Inflammatory macrophage treated with lipopolysaccharide for 4 hours (primary cell): ENCODE results near the gene RPUSD1.

ENCODE experiments used
- DNase-seq: peaks from one replicate; pipeline ENCODE4 v3.0.0-alpha.2; 2020

Gene RPUSD1

GRCh38 chr16:798666-799065 is 10.5 kb upstream of the RPUSD1 start:
- DNase-seq = no peak

GRCh38 chr16:797686-798085 is 9.5 kb upstream of the RPUSD1 start:
- no peak for DNase-seq

DNA sequence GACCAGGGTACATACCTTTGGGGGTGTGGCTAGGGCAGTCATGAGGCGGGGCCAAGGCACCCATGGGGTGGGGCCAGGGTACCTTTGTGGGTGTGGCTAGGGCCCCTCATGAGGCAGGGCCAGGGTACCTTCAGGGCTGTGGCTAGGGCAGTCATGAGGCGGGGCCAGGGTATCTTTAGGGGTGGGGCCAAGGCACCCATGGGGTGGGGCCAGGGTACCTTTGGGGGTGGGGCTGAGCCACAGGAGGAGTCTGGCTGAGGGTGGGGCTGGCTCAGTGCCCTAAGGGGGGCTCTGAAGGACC is 8.9 kb upstream of the RPUSD1 start:
- DNase-seq = no peak

DNA sequence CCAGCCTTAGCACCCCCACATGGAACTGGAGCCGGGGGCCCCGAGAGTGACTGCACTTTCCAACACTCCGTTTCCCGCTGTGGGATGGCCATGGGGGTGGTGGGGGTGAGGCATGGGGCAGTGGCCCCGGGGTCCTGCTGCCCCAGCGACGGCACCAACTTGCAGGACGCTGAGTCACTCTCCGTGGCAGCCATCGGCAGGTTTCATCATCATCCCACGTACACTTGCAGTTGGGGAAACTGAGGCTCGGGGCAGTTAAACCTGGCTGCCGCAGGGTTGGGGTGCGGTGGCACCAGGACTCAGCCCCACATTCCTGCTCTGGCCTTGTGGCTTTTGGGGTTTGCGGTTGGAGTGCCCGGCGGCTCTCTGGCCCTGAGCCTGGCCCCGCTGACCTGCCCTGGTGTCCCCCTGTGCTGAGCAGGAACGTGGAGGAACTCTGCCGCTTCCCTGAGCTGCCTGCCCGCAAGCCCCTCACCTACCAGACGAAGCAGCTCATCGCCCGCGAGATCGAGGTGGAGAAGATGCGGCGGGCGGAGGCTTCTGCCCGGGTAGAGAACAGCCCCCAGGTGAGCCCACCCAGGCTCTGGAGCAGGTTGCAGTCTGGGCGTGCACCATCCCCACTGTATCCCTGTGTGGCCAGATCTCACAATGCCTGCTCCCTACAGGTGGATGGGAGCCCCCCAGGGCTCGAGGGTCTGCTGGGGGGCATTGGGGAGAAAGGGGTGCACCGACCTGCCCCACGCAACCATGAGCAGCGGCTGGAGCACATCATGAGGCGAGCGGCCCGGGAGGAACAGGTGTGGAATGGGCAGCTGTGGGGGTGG is 8.3 kb upstream of the RPUSD1 start:
- DNase-seq = no peak

DNA sequence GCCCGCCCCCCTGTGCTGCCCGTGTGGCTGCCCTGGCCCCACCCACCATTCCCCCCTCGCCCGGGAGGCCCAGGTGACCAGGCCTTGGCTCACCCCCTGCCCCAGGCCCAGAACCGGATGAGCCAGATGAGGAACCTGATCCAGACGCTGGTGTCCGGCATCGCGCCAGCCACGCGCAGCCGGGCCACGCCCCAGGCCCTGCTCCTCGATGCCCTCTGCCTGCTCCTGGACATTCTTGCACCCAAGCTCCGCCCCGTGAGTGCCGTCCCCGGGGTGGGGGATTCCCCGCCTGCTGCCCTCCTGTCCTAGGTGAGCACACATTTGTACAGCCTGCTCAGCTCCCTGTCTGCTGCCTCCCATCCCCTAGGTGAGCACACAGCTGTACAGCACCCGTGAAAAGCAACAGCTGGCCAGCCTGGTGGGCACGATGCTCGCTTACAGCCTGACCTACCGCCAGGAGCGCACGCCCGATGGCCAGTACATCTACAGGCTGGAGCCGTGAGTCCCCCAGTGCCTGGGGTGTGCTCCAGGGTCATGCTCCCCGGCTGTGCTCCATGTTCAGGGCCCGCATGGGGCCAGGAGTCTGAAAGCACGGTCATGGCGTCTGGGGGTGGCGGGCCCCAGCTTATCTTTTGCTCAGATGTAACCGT is 7.5 kb upstream of the RPUSD1 start:
- no peak for DNase-seq

- no peak for DNase-seq
Observed at GRCh38 chr16:794853-795466, 6.8 kb upstream of the RPUSD1 start.

DNA sequence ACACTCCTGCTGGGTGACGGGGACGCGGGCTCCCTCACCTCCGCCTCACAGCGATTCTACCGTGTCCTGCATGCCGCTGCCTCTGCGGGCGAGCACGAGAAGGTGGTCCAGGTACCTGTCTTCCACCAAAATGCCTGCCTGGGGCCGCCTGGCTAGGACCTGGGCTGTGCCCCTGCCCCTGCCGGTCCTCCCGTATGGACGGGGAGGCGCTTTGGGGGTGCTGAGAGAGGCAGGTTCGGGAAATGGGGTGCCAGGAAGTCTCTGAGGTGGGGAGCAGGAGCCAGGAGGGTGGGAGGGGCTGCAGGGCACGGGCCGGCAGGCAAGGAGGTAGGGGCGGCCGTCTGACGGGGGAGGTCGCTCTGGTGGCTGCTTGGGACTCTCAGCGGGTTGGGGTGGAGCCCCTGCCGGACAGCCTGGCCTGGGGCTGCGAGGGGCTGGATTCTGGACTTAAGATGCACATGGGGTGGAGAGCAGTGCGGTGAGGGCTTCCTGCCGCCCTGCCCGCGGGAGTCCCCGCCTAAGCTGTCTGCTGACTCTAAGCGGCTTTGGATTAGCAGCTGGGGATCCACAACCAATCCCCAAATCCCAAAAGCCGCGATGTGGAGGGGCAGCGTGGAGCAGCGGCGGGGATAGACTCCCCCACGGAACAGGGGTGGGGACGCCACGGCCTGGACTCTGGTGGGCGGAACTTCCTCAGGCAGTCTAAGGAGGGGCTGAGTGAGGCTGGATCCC is 6.1 kb upstream of the RPUSD1 start:
- no peak for DNase-seq

GRCh38 chr16:793414-793813 is 5.2 kb upstream of the RPUSD1 start:
- no peak for DNase-seq

GRCh38 chr16:792221-792995 is 4.2 kb upstream of the RPUSD1 start:
- no peak for DNase-seq

- no peak for DNase-seq
Observed at GRCh38 chr16:791131-791530, 3.0 kb upstream of the RPUSD1 start.

GRCh38 chr16:790086-790485 is 1.9 kb upstream of the RPUSD1 start:
- DNase-seq = no peak

DNA sequence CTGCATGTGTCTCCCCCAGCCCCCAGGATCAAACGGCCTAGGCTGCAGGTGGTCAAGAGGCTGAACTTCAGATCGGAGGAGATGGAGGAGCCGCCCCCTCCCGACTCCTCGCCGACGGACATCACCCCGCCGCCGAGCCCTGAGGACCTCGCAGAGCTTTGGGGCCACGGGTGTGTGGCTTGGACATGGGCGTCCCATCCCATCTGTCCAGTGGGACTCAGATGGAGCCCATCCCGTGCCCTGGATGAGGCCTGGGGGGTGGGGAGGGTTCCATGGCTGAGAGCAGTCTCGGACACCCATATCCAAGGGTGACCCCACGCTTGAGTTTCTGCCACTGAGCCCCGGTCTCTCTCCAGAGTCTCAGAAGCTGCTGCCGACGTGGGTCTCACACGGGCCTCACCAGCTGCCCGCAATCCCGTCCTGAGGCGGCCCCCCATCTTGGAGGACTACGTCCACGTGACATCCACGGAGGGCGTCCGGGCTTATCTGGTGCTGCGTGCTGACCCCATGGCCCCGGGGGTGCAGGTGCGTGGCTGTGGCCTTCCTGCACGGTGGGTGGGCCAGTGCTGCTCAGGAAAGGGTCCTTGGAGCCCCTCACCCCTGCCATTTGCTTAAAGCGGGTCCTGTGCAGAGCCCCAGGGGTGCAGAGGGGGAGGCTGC is 1.1 kb upstream of the RPUSD1 start:
- DNase-seq = no peak

- DNase-seq = peak; percentile 93
Observed at GRCh38 chr16:788399-789126, 382 bp upstream of the RPUSD1 start, which contains the start of gene CHTF18. Gene CHTF18 (plus strand): TSS chr16:788620. CDS start chr16:788685, 65 bp downstream.

DNA sequence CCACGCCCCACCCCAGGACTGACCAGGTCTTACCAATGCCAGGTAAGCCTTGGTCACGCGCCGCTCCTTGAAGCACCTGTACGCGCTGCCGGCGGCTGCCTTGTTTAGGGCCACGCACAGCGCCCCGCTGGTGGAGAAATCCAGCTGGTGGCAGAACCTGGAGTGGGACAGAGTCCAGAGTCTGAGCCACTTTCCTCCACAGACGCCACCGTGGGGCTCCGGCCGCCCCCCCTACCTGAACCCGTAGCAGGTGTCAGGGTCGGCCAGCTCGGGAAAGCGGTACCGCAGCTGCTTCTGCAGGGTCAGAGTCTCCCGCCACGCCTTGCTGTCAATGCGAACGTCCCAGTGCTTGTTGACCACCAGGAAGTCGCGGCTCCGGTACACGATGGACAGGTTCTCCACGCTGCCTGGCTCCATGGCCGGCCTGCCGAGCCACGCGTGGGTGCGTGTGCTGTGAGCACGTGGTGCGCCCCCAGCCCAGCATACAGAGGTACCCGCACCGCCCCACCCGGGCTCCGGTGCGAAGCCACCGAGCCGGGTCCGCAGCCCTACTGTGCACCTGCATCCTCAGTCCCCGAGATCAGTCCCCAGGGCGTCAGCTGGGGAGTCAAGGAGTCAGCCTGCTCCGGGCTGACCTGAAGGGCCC is 737 bp downstream of the RPUSD1 start:
- no peak for DNase-seq

- DNase-seq = peak; percentile 61
Observed at GRCh38 chr16:785563-786535, 2.3 kb downstream of the RPUSD1 start.

DNA sequence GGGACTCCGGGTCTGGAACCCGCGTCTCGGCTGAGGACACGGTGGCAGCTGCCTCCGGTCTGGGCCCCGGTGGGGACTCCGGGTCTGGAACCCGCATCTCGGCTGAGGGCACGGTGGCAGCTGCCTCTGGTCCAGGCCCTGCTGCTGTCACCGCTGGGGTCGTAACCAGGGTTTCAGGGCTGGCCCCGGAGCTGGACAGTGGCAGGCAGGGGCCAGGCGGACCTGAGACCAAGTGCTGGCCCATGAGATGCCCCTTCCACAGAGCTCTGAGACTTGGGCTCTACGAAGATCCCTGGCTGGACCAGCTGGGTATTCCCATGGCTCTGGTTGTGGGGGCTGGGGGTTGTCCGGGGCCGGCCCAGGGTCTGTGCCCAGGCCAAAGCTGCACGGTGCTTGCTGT is 3.8 kb downstream of the RPUSD1 start:
- DNase-seq = no peak

DNA sequence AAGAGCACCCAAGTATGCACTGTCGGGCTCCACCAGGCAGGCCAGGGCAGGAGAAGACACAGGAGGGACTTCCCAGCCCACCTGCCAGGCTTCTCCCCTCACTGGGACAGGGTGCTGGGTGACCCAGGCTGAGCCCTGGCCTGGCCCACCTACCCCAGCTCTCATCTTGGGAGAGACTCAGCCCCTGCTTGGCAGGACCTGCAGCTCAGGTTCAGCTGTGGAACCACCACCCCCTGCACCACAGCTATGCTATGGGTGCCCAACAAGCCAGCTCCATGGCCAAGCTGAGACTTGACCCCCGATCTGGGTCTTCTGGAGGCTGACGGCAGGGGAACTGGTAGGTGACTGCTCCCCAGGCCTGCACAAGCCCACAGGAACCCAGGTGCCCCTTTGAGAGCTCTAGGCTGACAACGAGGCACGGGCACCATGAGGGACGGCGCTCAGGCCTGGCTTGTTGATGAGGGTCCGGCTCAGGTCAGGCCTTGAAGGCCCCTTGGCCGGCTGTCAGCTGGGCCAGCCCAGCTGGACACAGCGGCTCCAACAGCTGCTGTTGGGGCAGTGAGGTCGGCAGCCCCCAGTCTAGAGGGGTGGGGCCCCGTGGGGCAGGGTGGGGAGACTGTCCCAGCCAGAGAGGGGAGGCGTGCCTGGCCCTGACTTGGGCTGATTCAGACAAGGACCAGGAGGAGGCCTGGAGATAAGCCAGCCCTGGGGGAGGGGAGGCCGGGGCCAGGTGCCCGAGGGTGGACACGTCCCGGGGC is 4.6 kb downstream of the RPUSD1 start:
- DNase-seq = no peak

DNA sequence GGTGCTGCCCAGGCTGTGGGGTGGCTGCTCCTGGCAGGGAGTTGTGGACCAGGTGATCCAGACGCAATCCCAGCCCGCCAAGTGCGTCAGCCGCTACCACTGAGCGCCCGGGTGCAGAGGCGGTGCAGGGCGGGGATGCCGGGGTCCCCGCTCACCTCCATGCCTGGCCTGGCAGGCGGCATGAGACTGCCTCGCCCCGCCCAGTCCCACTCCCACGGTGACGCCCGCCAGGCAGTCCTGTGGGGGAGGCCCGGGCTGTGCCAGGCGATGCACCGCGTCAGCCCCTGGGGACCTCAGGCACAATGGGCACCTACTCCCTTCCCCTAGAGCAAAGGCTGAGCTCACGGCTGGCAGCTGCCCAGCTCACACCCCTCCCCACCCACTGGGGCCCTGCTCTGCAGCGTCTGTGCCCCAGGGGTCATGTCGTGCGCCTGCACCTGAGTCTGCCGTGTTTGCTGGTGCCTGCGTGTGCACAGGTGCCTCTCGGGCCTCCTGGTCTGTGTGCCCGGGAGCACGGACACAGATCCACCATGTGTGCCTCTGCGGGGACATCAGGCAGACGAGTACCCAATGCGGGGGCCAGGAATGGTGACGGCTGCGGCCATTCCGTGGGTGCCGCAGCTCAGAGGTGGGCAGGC is 5.3 kb downstream of the RPUSD1 start:
- no peak for DNase-seq
